ENCODE measurements around the gene PRKCA.

PRKCA gene

GRCh38 chr17:66579556-66579955 is 277.1 kb downstream of the PRKCA start:
- peaks cover 16% of the 10 kb centered on the region for H3K4me1 ChIP-seq (ENCODE audit: insufficient read depth, low read length)
- no peak overlapping the region for H3K4me3 ChIP-seq (ENCODE audit: low read length)
- H3K9me3 ChIP-seq (ENCODE audit: low read length) = peaks cover 2% of the 10 kb centered on the region
- H3K36me3 ChIP-seq (ENCODE audit: insufficient read depth, low read length) = no peaks in the 10 kb centered on the region
- H3K27me3 ChIP-seq (ENCODE audit: insufficient read depth, low read length) = no peaks in the 10 kb centered on the region
- H2AFZ ChIP-seq (ENCODE audit: low read depth, low read length) = no peak overlapping the region

GRCh38 chr17:66580184-66580955 is 278.0 kb downstream of the PRKCA start:
- H3K9me3 ChIP-seq (ENCODE audit: low read length) = peaks cover 2% of the 10 kb centered on the region
- no peaks in the 10 kb centered on the region for H3K36me3 ChIP-seq (ENCODE audit: insufficient read depth, low read length)
- no peak overlapping the region for H3K4me3 ChIP-seq (ENCODE audit: low read length)
- no peak overlapping the region for H2AFZ ChIP-seq (ENCODE audit: low read depth, low read length)
- no peaks in the 10 kb centered on the region for H3K27me3 ChIP-seq (ENCODE audit: insufficient read depth, low read length)
- peaks cover 16% of the 10 kb centered on the region for H3K4me1 ChIP-seq (ENCODE audit: insufficient read depth, low read length)

GRCh38 chr17:66580956-66581391 is 278.6 kb downstream of the PRKCA start:
- peaks cover 16% of the 10 kb centered on the region for H3K4me1 ChIP-seq (ENCODE audit: insufficient read depth, low read length)
- H3K9me3 ChIP-seq (ENCODE audit: low read length) = peaks cover 2% of the 10 kb centered on the region
- no peak overlapping the region for H3K4me3 ChIP-seq (ENCODE audit: low read length)
- H3K27me3 ChIP-seq (ENCODE audit: insufficient read depth, low read length) = no peaks in the 10 kb centered on the region
- H2AFZ ChIP-seq (ENCODE audit: low read depth, low read length) = no peak overlapping the region
- H3K36me3 ChIP-seq (ENCODE audit: insufficient read depth, low read length) = no peaks in the 10 kb centered on the region

- H3K27me3 ChIP-seq (ENCODE audit: insufficient read depth, low read length) = no peaks in the 10 kb centered on the region
- H3K36me3 ChIP-seq (ENCODE audit: insufficient read depth, low read length) = no peaks in the 10 kb centered on the region
- peaks cover 2% of the 10 kb centered on the region for H3K9me3 ChIP-seq (ENCODE audit: low read length)
- H3K4me1 ChIP-seq (ENCODE audit: insufficient read depth, low read length) = peaks cover 16% of the 10 kb centered on the region
- H2AFZ ChIP-seq (ENCODE audit: low read depth, low read length) = no peak overlapping the region
- H3K4me3 ChIP-seq (ENCODE audit: low read length) = no peak overlapping the region
Measured at GRCh38 chr17:66582373-66583111, 280.1 kb downstream of the PRKCA start.

GRCh38 chr17:66583112-66583748 is 280.8 kb downstream of the PRKCA start:
- Histone ChIP-seq H3K9me3 (ENCODE audit: low read length) (peaks cover 2% of the 10 kb centered on the region), H3K4me1 (ENCODE audit: insufficient read depth, low read length) (peaks cover 16% of the 10 kb centered on the region), H3K27me3 (ENCODE audit: insufficient read depth, low read length) (no peaks in the 10 kb centered on the region), H3K4me3 (ENCODE audit: low read length) (no peak overlapping the region), H2AFZ (ENCODE audit: low read depth, low read length) (no peak overlapping the region), H3K36me3 (ENCODE audit: insufficient read depth, low read length) (no peaks in the 10 kb centered on the region)

GRCh38 chr17:66584927-66585326 is 282.5 kb downstream of the PRKCA start:
- peaks cover 2% of the 10 kb centered on the region for H3K9me3 ChIP-seq (ENCODE audit: low read length)
- peaks cover 9% of the 10 kb centered on the region for H3K4me1 ChIP-seq (ENCODE audit: insufficient read depth, low read length)
- H3K27me3 ChIP-seq (ENCODE audit: insufficient read depth, low read length) = no peaks in the 10 kb centered on the region
- H2AFZ ChIP-seq (ENCODE audit: low read depth, low read length) = no peak overlapping the region
- no peak overlapping the region for H3K4me3 ChIP-seq (ENCODE audit: low read length)
- no peaks in the 10 kb centered on the region for H3K36me3 ChIP-seq (ENCODE audit: insufficient read depth, low read length)

GRCh38 chr17:66585472-66585871 is 283.1 kb downstream of the PRKCA start:
- no peak overlapping the region for H2AFZ ChIP-seq (ENCODE audit: low read depth, low read length)
- H3K9me3 ChIP-seq (ENCODE audit: low read length) = peaks cover 2% of the 10 kb centered on the region
- no peak overlapping the region for H3K4me3 ChIP-seq (ENCODE audit: low read length)
- H3K36me3 ChIP-seq (ENCODE audit: insufficient read depth, low read length) = no peaks in the 10 kb centered on the region
- H3K27me3 ChIP-seq (ENCODE audit: insufficient read depth, low read length) = no peaks in the 10 kb centered on the region
- peaks cover 3% of the 10 kb centered on the region for H3K4me1 ChIP-seq (ENCODE audit: insufficient read depth, low read length)

GRCh38 chr17:66589892-66590291 is 287.5 kb downstream of the PRKCA start:
- Histone ChIP-seq H3K36me3 (ENCODE audit: insufficient read depth, low read length) (no peaks in the 10 kb centered on the region), H3K4me3 (ENCODE audit: low read length) (no peak overlapping the region), H3K9me3 (ENCODE audit: low read length) (no peaks in the 10 kb centered on the region), H2AFZ (ENCODE audit: low read depth, low read length) (no peak overlapping the region), H3K27me3 (ENCODE audit: insufficient read depth, low read length) (no peaks in the 10 kb centered on the region), H3K4me1 (ENCODE audit: insufficient read depth, low read length) (no peaks in the 10 kb centered on the region)

- Histone ChIP-seq H3K36me3 (ENCODE audit: insufficient read depth, low read length) (no peaks in the 10 kb centered on the region), H3K9me3 (ENCODE audit: low read length) (peaks cover 2% of the 10 kb centered on the region), H3K4me1 (ENCODE audit: insufficient read depth, low read length) (no peaks in the 10 kb centered on the region), H3K4me3 (ENCODE audit: low read length) (no peak overlapping the region), H2AFZ (ENCODE audit: low read depth, low read length) (no peak overlapping the region), H3K27me3 (ENCODE audit: insufficient read depth, low read length) (no peaks in the 10 kb centered on the region)
Measured at GRCh38 chr17:66593116-66593515, 290.7 kb downstream of the PRKCA start.

GRCh38 chr17:66595893-66596292 is 293.5 kb downstream of the PRKCA start:
- peaks cover 2% of the 10 kb centered on the region for H3K9me3 ChIP-seq (ENCODE audit: low read length)
- H3K4me1 ChIP-seq (ENCODE audit: insufficient read depth, low read length) = no peaks in the 10 kb centered on the region
- no peaks in the 10 kb centered on the region for H3K36me3 ChIP-seq (ENCODE audit: insufficient read depth, low read length)
- no peak overlapping the region for H2AFZ ChIP-seq (ENCODE audit: low read depth, low read length)
- no peaks in the 10 kb centered on the region for H3K27me3 ChIP-seq (ENCODE audit: insufficient read depth, low read length)
- H3K4me3 ChIP-seq (ENCODE audit: low read length) = no peak overlapping the region

- H2AFZ ChIP-seq (ENCODE audit: low read depth, low read length) = no peak overlapping the region
- H3K9me3 ChIP-seq (ENCODE audit: low read length) = no peaks in the 10 kb centered on the region
- no peak overlapping the region for H3K4me3 ChIP-seq (ENCODE audit: low read length)
- no peaks in the 10 kb centered on the region for H3K36me3 ChIP-seq (ENCODE audit: insufficient read depth, low read length)
- H3K4me1 ChIP-seq (ENCODE audit: insufficient read depth, low read length) = no peaks in the 10 kb centered on the region
- no peaks in the 10 kb centered on the region for H3K27me3 ChIP-seq (ENCODE audit: insufficient read depth, low read length)
Measured at GRCh38 chr17:66602659-66603384, 300.4 kb downstream of the PRKCA start.

GRCh38 chr17:66604376-66604775 is 302.0 kb downstream of the PRKCA start:
- Histone ChIP-seq H3K4me3 (ENCODE audit: low read length) (no peak overlapping the region), H2AFZ (ENCODE audit: low read depth, low read length) (no peak overlapping the region)

GRCh38 chr17:66605541-66605940 is 303.1 kb downstream of the PRKCA start:
- Histone ChIP-seq H3K4me1 (ENCODE audit: insufficient read depth, low read length) (no peaks in the 10 kb centered on the region), H3K9me3 (ENCODE audit: low read length) (peaks cover 2% of the 10 kb centered on the region), H3K27me3 (ENCODE audit: insufficient read depth, low read length) (no peaks in the 10 kb centered on the region), H2AFZ (ENCODE audit: low read depth, low read length) (no peak overlapping the region), H3K4me3 (ENCODE audit: low read length) (no peak overlapping the region), H3K36me3 (ENCODE audit: insufficient read depth, low read length) (no peaks in the 10 kb centered on the region)

More at GRCh38 chr17:66604376-66604775, 302.0 kb downstream of the PRKCA start:
- Histone ChIP-seq H3K27me3 (ENCODE audit: insufficient read depth, low read length) (no peaks in the 10 kb centered on the region), H3K36me3 (ENCODE audit: insufficient read depth, low read length) (no peaks in the 10 kb centered on the region), H3K4me1 (ENCODE audit: insufficient read depth, low read length) (no peaks in the 10 kb centered on the region), H3K9me3 (ENCODE audit: low read length) (peaks cover 2% of the 10 kb centered on the region)

All from neuron (in vitro differentiated cells).